Measurements from ENCODE around the gene ADAD2.

Gene ADAD2

DNA sequence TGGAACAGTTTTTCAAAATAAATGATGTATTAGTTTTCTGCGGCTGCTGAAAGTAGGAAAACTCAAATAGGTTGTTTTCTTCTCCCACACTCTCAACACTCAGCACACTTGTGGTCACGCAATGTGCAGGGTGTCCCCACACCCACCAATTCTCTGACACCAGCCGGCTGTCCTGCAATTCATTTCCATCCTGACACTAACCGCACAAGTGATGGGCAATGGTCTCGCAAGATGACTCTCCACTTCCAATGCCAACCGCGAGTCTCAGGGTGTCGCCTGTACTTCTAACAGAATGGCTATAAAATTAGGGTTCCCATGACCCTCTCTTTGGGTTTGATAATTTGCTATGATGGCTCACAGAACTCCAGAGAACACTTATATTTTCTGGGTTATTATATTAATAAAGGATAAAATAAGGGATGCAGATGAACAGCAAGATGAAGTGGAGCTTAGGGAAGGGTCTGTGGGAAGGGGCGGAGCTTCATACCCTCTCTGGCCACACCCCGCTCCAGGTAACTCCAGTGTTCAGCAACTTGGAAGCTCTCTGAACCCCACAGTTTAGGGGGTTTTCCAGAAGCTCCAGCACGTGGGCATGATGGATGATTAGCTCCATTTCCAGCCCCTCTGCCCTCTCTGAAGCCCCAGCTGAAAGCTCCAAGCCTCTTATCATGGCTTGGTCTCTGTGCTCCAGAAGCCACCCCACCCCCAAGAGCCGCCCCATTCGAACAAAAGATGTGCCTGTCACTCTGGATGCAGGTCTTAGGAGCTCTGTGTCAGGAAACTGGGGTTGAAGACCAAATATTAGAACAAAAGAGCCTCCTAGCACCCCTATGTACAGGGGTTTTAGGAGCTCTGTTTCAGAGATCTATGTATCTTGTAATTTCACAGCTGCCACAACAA lies 23.9 kb upstream of the ADAD2 start (continued):
- TF ChIP-seq ZNF214 (tag by site-specific recombination; IDR thresholded peaks at IDR 0.05; ENCODE audit: borderline replicate concordance) = no peak
- TF ChIP-seq ZIC2 (tag by site-specific recombination; IDR thresholded peaks at IDR 0.05) = no peak
- TF ChIP-seq ZFP41 (tag by site-specific recombination; IDR thresholded peaks at IDR 0.05; ENCODE audit: borderline replicate concordance) = no peak
- TF ChIP-seq HOXA7 (CRISPR knock-in tag; IDR thresholded peaks at IDR 0.05; ENCODE audit: borderline replicate concordance) = no peak
- no peak for TF ChIP-seq ZNF146 (tag by site-specific recombination; IDR thresholded peaks at IDR 0.05)
- no peak for TF ChIP-seq ZFP69B (tag by site-specific recombination; IDR thresholded peaks at IDR 0.05)
- TF ChIP-seq, protein P1, sequence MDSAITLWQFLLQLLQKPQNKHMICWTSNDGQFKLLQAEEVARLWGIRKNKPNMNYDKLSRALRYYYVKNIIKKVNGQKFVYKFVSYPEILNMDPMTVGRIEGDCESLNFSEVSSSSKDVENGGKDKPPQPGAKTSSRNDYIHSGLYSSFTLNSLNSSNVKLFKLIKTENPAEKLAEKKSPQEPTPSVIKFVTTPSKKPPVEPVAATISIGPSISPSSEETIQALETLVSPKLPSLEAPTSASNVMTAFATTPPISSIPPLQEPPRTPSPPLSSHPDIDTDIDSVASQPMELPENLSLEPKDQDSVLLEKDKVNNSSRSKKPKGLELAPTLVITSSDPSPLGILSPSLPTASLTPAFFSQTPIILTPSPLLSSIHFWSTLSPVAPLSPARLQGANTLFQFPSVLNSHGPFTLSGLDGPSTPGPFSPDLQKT (IDR thresholded peaks at IDR 0.05; ENCODE audit: borderline replicate concordance, low read depth, low read length) = no peak

DNA sequence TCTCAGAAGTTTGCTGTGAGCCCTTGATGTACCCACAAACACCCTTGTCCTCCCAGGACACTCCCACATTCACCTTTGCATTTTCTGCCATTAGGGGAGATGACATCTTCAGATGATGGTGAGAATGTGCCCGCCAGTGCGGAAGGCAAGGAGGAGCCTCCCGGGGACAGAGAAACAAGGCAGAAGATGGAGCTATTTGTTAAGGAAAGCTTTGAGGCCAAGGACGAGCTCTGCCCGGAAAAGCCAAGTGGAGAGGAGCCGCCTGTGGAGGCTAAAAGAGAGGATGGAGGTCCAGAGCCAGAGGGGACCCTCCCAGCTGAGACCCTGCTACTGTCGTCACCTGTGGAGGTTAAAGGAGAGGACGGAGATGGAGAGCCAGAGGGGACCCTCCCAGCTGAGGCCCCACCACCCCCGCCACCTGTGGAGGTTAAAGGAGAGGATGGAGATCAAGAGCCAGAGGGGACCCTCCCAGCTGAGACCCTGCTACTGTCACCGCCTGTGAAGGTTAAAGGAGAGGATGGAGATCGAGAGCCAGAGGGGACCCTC lies 21.1 kb upstream of the ADAD2 start:
- Histone ChIP-seq H3K36me3 (ENCODE audit: control insufficient read depth in 2 of 2, insufficient read depth in 1 of 2, low read length in 2 of 2) (no peaks in the 10 kb centered on the region), H3K9me3 (ENCODE audit: control insufficient read depth, insufficient read depth, low read depth, low read length) (no peaks in the 10 kb centered on the region), H3K27ac (ENCODE audit: extremely low read depth, low read depth, low read length) (no peak overlapping the region), H3K4me3 (ENCODE audit: low read depth, low read length) (no peak overlapping the region), H3K4me1 (ENCODE audit: control insufficient read depth, insufficient read depth, low read length) (no peaks in the 10 kb centered on the region)
- TF ChIP-seq ZNF112 (tag by site-specific recombination; IDR thresholded peaks at IDR 0.05) = no peak
- TF ChIP-seq ZNF501 (tag by site-specific recombination; IDR thresholded peaks at IDR 0.05) = no peak
- TF ChIP-seq, protein P1 (IDR thresholded peaks at IDR 0.05; ENCODE audit: borderline replicate concordance, low read depth, low read length) = no peak
- no peak for TF ChIP-seq ZFP41 (tag by site-specific recombination; IDR thresholded peaks at IDR 0.05; ENCODE audit: borderline replicate concordance)
- no peak for TF ChIP-seq RBAK (tag by site-specific recombination; IDR thresholded peaks at IDR 0.05)
- no peak for TF ChIP-seq SP3 (tag by site-specific recombination; IDR thresholded peaks at IDR 0.05)
- no peak for TF ChIP-seq KLF10 (tag by site-specific recombination; IDR thresholded peaks at IDR 0.05)
- no peak for TF ChIP-seq ZNF404 (tag by site-specific recombination; IDR thresholded peaks at IDR 0.05)
- no peak for TF ChIP-seq ZNF121 (tag by site-specific recombination; IDR thresholded peaks at IDR 0.05)
- POLR2A ChIA-PET = interaction anchor here (0.6 kb wide), 1 partner anchor 867 kb away, joined by 3 read pairs; no protein-coding TSS in a partner anchor
- CTCF ChIA-PET = interaction anchor here (0.7 to 2.3 kb wide), 7 partner anchors 8 to 214 kb away, joined by 3 to 8 read pairs (median 3); partner anchors contain the start of gene TAF1C

DNA sequence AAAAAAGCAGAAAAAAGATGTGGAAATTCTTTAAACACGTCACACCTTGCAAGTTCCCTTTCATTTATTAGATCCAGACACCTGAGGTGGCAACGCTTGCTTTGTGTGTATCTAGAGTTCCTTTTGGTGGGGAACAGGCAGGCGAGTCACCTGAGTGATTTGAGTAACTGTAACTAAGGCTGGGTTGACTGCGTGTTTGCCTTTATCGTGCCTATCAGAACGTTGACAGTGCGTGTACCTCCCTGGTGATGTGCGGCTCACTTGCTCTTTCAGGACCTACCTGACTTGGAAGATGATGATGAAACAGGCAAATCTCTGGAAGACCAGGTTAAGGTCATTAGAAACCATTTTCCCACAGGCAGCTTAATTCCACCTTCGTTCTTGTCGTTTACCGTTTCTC lies 16.6 kb upstream of the ADAD2 start:
- CTCF ChIA-PET = interaction anchor here (0.7 to 6.7 kb wide), 9 partner anchors 12 to 209 kb away, joined by 3 to 65 read pairs (median 4); partner anchors contain the start of genes MBTPS1 and TAF1C
- POLR2A ChIA-PET = no interaction called here
- no peak overlapping the region for H3K4me3 ChIP-seq (ENCODE audit: low read depth, low read length)
- H3K9me3 ChIP-seq (ENCODE audit: control insufficient read depth, insufficient read depth, low read depth, low read length) = no peaks in the 10 kb centered on the region
- TF ChIP-seq ZNF146 (tag by site-specific recombination; IDR thresholded peaks at IDR 0.05) (no peak), ZNF354C (tag by site-specific recombination; IDR thresholded peaks at IDR 0.05; ENCODE audit: borderline replicate concordance, low read depth) (no peak), ZNF785 (tag by site-specific recombination; IDR thresholded peaks at IDR 0.05) (no peak), KLF8 (tag by site-specific recombination; IDR thresholded peaks at IDR 0.05) (no peak)
- TF ChIP-seq, protein P2, sequence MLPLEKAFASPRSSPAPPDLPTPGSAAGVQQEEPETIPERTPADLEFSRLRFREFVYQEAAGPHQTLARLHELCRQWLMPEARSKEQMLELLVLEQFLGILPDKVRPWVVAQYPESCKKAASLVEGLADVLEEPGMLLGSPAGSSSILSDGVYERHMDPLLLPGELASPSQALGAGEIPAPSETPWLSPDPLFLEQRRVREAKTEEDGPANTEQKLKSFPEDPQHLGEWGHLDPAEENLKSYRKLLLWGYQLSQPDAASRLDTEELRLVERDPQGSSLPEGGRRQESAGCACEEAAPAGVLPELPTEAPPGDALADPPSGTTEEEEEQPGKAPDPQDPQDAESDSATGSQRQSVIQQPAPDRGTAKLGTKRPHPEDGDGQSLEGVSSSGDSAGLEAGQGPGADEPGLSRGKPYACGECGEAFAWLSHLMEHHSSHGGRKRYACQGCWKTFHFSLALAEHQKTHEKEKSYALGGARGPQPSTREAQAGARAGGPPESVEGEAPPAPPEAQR (tag by site-specific recombination; IDR thresholded peaks at IDR 0.05) = no peak
- TF ChIP-seq, protein P3, sequence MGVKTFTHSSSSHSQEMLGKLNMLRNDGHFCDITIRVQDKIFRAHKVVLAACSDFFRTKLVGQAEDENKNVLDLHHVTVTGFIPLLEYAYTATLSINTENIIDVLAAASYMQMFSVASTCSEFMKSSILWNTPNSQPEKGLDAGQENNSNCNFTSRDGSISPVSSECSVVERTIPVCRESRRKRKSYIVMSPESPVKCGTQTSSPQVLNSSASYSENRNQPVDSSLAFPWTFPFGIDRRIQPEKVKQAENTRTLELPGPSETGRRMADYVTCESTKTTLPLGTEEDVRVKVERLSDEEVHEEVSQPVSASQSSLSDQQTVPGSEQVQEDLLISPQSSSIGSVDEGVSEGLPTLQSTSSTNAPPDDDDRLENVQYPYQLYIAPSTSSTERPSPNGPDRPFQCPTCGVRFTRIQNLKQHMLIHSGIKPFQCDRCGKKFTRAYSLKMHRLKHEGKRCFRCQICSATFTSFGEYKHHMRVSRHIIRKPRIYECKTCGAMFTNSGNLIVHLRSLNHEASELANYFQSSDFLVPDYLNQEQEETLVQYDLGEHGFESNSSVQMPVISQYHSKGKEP (tag by site-specific recombination; IDR thresholded peaks at IDR 0.05) = no peak
- no peak overlapping the region for H3K27ac ChIP-seq (ENCODE audit: extremely low read depth, low read depth, low read length)
- peaks cover 9% of the 10 kb centered on the region for H3K4me1 ChIP-seq (ENCODE audit: control insufficient read depth, insufficient read depth, low read length)
- peaks cover 0 to 14% of the 10 kb centered on the region in 2 experiments; a peak in 1 of 3 replicates for H3K36me3 ChIP-seq (ENCODE audit: control insufficient read depth in 2 of 2, insufficient read depth in 1 of 2, low read length in 2 of 2)

Measured in HEK293 (cell line).